GM12878 (cell line): ENCODE measurements around the gene ZPR1. TPM values are rescaled to one million over a fixed set of nuclear protein-coding genes. Genes with fewer than 3 reads are reported as not detected.

Source experiments
- BACH1 ChIP-seq: fragments of 450-650 bp; IDR thresholded peaks from 2 replicates; pipeline ENCODE4 v1.6.1; 2017; ENCODE audit warnings: mild to moderate bottlenecking, borderline replicate concordance
- BCL3 ChIP-seq: IDR thresholded peaks from 2 replicates; pipeline ENCODE4 v1.6.1; 2011; ENCODE audit warnings: borderline replicate concordance, low read depth, mild to moderate bottlenecking, moderate library complexity, low read length; ENCODE audit not compliant: insufficient read depth, poor library complexity, severe bottlenecking
- BCLAF1 ChIP-seq: fragments of 450-650 bp; IDR thresholded peaks from 2 replicates; pipeline ENCODE4 v1.6.1; 2017; ENCODE audit warnings: antibody characterized with exemption, mild to moderate bottlenecking, moderate library complexity
- BHLHE40 ChIP-seq, 2 experiments: fragments of 450-650 bp in 1 of 2; IDR thresholded peaks; 2 replicates each; pipeline ENCODE4 v1.6.1; 2011 to 2017; ENCODE audit warnings: low read depth in 2 of 2, borderline replicate concordance in 1 of 2, improper control_type of control experiment in 1 of 2, low read length in 1 of 2, mild to moderate bottlenecking in 1 of 2
- BMI1 ChIP-seq: fragments of 450-650 bp; IDR thresholded peaks from 2 replicates; pipeline ENCODE4 v1.6.1; 2016; ENCODE audit warnings: mild to moderate bottlenecking, moderate library complexity, borderline replicate concordance
- BRCA1 ChIP-seq: IDR thresholded peaks from 2 replicates; pipeline ENCODE4 v1.6.1; 2011; ENCODE audit warnings: low read depth, low read length, improper control_type of control experiment
- CBFB ChIP-seq: IDR thresholded peaks from 2 replicates; pipeline ENCODE4 v1.6.1; 2016; ENCODE audit warnings: antibody characterized with exemption, low read depth
- CBX5 ChIP-seq: sonication (generic); IDR thresholded peaks from 2 replicates; pipeline ENCODE4 v1.6.1; 2016; ENCODE audit warnings: low read depth, moderate library complexity, mild to moderate bottlenecking, inconsistent platforms
- CHD2 ChIP-seq: IDR thresholded peaks from 2 replicates; pipeline ENCODE4 v1.6.1; 2011; ENCODE audit warnings: low read depth, low read length, improper control_type of control experiment, borderline replicate concordance
- CREB1 ChIP-seq: IDR thresholded peaks from 2 replicates; pipeline ENCODE4 v1.6.1; 2012; ENCODE audit warnings: low read depth, mild to moderate bottlenecking, inconsistent platforms
- ESRRA ChIP-seq: IDR thresholded peaks from 2 replicates; pipeline ENCODE4 v1.6.1; 2012; ENCODE audit warnings: mild to moderate bottlenecking, low read length, improper control_type of control experiment
- EZH2 ChIP-seq: IDR thresholded peaks from 2 replicates; pipeline ENCODE4 v1.6.1; 2012; ENCODE audit warnings: low read depth, mild to moderate bottlenecking, control low read depth, inconsistent platforms, low read length, borderline replicate concordance; ENCODE audit not compliant: control insufficient read depth
- HCFC1 ChIP-seq: fragments of 150-350 bp; IDR thresholded peaks from 2 replicates; pipeline ENCODE4 v1.6.1; 2014; ENCODE audit warnings: low read length
- HDGF ChIP-seq: fragments of 450-650 bp; IDR thresholded peaks from 2 replicates; pipeline ENCODE4 v1.6.1; 2016; ENCODE audit warnings: antibody characterized with exemption
- MYB ChIP-seq: fragments of 150-350 bp; IDR thresholded peaks from 2 replicates; pipeline ENCODE4 v1.6.1; 2014; ENCODE audit warnings: mild to moderate bottlenecking, low read depth, low read length, borderline replicate concordance
- POLR2A ChIP-seq: IDR thresholded peaks from 2 replicates; pipeline ENCODE4 v1.6.1; 2011; ENCODE audit warnings: low read depth, mild to moderate bottlenecking, low read length
- POLR2AphosphoS2 ChIP-seq: IDR thresholded peaks from 2 replicates; pipeline ENCODE4 v1.6.1; 2011; ENCODE audit warnings: low read depth, mild to moderate bottlenecking, low read length, improper control_type of control experiment, moderate library complexity
- POLR2AphosphoS5 ChIP-seq: IDR thresholded peaks from 2 replicates; pipeline ENCODE4 v1.6.1; 2011; ENCODE audit warnings: mild to moderate bottlenecking, low read length, inconsistent platforms
- RAD21 ChIP-seq: IDR thresholded peaks from 2 replicates; pipeline ENCODE4 v1.6.1; 2011; ENCODE audit warnings: mild to moderate bottlenecking, low read depth, low read length, moderate library complexity; ENCODE audit not compliant: insufficient read depth
- RUNX3 ChIP-seq: IDR thresholded peaks from 2 replicates; pipeline ENCODE4 v1.6.1; 2012; ENCODE audit warnings: low read length, inconsistent platforms
- SIX5 ChIP-seq: IDR thresholded peaks from 2 replicates; pipeline ENCODE4 v1.6.1; 2011; ENCODE audit warnings: mild to moderate bottlenecking, low read depth, low read length, moderate library complexity; ENCODE audit not compliant: severe bottlenecking
- TCF12 ChIP-seq: IDR thresholded peaks from 2 replicates; pipeline ENCODE4 v1.6.1; 2011; ENCODE audit warnings: low read depth, mild to moderate bottlenecking, low read length
- ZNF24 ChIP-seq: fragments of 450-650 bp; IDR thresholded peaks from 2 replicates; pipeline ENCODE4 v1.6.1; 2017; ENCODE audit warnings: antibody characterized with exemption, mild to moderate bottlenecking
- ZNF592 ChIP-seq: fragments of 450-650 bp; IDR thresholded peaks from 2 replicates; pipeline ENCODE4 v1.6.1; 2017; ENCODE audit warnings: mild to moderate bottlenecking, moderate library complexity
- polyA plus RNA-seq, 11 experiments: library from polyadenylated mRNA; depleted of rRNA in 4 of 11; unstranded in 6 of 11; stranded (reverse) in 5 of 11; fragments of >200 nt; fragmentation: Nextera tagmentation in 4 of 11; fragmentation: Illumina TruSeq in 1 of 11; extraction: Ambion mirVana in 4 of 11; extraction: Trizol in 1 of 11; gene quantifications; 1 replicate in 1 of 11; 2 replicates in 10 of 11; pipeline versions ENCODE4 v1.2.1 to v1.2.3, GENCODE V29; 2011 to 2016; ENCODE audit warnings: inconsistent platforms in 2 of 11, missing spikeins in 2 of 11, low read depth in 1 of 11
- total RNA-seq, 4 experiments: library from RNA; depleted of rRNA in 3 of 4; stranded (reverse); fragments of >200 nt in 3 of 4; fragmentation: Illumina TruSeq in 1 of 4; extraction: Trizol in 1 of 4; gene quantifications; 2 replicates each; pipeline versions ENCODE4 v1.2.1 to v1.2.3, GENCODE V29; 2013 to 2021

ZPR1 gene
- total and polyA plus RNA-seq, 10 of the 15 experiments (the other 5 are each of a cell fraction or from before 2014, with no cell fraction given) = 9.3 to 89.7 (median 54.7) TPM

GRCh38 chr11:116787786-116788486, at the start of gene ZPR1 (continued):
- TF ChIP-seq ZNF592 (no peak), TCF12 (peak; percentile 76; the same call in 1 of the 2 replicates), CHD2 (0 out of 2 replicates have a peak, but pooled peaks have one; percentile 33), BCL3 (no peak), POLR2A (peak; percentile 96), SIX5 (no peak), BACH1 (no peak), BMI1 (no peak), BCLAF1 (no peak), EZH2 (no peak), POLR2AphosphoS2 (peak; percentile 75), BHLHE40 (IDR thresholded peaks at IDR 0.05; ENCODE audit: borderline replicate concordance in 1 of 2, low read depth in 2 of 2, low read length in 1 of 2) (peak in 1 of 2 experiments; percentile 36; a peak in 1 of 4 replicates), CREB1 (peak; percentile 89), HCFC1 (peak; percentile 52; the same call in 1 of the 2 replicates), BRCA1 (no peak), CBFB (peak; percentile 59; the same call in 1 of the 2 replicates), ESRRA (no peak), RUNX3 (peak; percentile 89), RAD21 (no peak), ZNF24 (no peak), HDGF (0 out of 2 replicates have a peak, but pooled peaks have one; percentile 78), CBX5 (no peak), MYB (no peak), POLR2AphosphoS5 (peak; percentile 83)
